C4-2B (cell line): Measurements from ENCODE around the gene FAM200C.
A peak's percentile ranks its signal among the peaks of the same experiment; 100 is the strongest.

Source experiments
- H3K27ac ChIP-seq: fragments of 450-650 bp; 2 replicates; pipeline ENCODE4 v1.5.1; 2017
- CTCF ChIP-seq: fragments of 450-650 bp; conservative IDR thresholded peaks from 2 replicates; pipeline ENCODE4 v1.5.1; 2017; ENCODE audit warnings: mild to moderate bottlenecking
- ZFX ChIP-seq: fragments of 450-650 bp; IDR thresholded peaks from 2 replicates; pipeline ENCODE4 v1.6.1; 2017

Gene FAM200C

DNA sequence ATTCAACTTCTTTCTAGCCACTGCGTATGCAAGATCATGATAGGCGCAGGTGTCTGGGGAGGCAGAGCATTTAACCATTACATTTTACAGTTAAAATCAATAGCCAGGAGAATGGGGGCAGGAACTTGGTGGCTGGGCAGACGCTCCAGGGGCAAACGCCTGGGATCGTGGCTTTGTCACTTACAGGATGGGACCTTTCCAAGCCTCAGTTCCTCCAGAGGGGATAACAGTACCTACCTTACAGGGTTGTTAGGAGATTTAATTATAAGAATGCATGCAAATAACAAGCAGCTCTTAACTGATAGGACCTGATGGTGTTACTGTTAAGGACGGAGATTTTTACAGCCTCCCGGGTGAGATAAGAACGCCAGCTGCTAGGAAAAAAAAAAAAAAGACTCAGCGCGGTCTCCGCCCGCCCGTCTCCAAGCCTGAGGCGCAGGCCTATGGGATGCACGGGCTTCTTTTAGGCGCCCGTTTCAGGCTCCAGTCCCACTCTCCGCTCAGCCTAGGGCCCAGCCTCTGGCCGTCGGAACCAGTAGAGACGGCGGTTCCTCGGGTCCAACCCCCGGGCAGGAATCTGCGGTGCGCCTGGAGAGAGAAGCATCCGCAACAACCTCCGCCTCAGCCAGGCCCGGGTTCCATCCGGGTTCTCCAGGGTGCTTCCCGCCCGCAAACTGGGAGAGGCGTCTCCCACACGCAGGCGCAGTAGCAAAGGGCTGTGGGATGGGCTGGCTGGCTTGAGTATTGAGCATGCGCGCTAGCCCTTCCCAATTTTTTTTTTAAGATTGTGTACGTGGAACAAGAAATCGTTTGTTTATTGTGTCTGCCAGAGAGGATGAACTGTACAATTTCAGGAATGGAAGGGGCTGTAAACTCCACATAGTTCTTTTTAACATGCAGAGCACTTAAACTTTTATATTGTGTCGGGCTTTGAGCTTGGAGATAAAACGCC, at the start of gene FAM200C:
TSS of gene FAM200C (minus strand) at position 653 of the 952 bp plus-strand sequence. CDS start 4,564 bp downstream, outside the sequence.
- TF ChIP-seq ZFX (peak; percentile 96), CTCF (no peak)
- peak within 1 kb of the TSS; percentile 89 for H3K27ac ChIP-seq

- no peak overlapping the region for H3K27ac ChIP-seq
- TF ChIP-seq CTCF (no peak), ZFX (no peak)
Measured at GRCh38 chr5:160449458-160449857, 49.6 kb upstream of the FAM200C start.

- H3K27ac ChIP-seq = no peak overlapping the region
- no peak for TF ChIP-seq CTCF
- no peak for TF ChIP-seq ZFX
Measured at GRCh38 chr5:160448886-160449285, 49.0 kb upstream of the FAM200C start.

GRCh38 chr5:160445751-160446150, 45.9 kb upstream of the FAM200C start:
- TF ChIP-seq CTCF (no peak), ZFX (no peak)
- no peak overlapping the region for H3K27ac ChIP-seq

DNA sequence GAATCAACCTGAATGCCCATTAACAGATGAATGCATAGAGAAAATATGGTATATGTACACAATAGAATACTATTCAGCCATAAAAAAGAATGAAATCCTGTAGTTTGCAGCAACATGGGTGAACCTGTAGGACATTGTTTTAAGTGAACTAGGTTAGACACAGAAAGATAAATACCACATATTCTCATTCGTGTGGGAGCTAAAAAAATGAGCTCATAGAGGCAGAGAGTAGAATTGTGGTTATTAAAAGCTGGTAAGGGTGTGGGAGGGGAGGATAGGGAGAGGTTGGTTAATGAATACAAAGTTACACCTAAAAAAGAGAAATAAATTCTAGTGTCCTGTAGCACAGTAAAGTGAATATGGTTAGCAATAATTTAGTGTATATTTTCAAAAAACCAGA, 45.3 kb upstream of the FAM200C start:
- no peak for TF ChIP-seq CTCF
- no peak for TF ChIP-seq ZFX
- no peak overlapping the region for H3K27ac ChIP-seq

- TF ChIP-seq CTCF (no peak), ZFX (no peak)
Measured at GRCh38 chr5:160444407-160444806, 44.6 kb upstream of the FAM200C start.

GRCh38 chr5:160442824-160443431, 43.1 kb upstream of the FAM200C start:
- H3K27ac ChIP-seq = no peak overlapping the region
- TF ChIP-seq CTCF (no peak), ZFX (no peak)

More at GRCh38 chr5:160444407-160444806, 44.6 kb upstream of the FAM200C start:
- H3K27ac ChIP-seq = no peak overlapping the region
